Esophagus squamous epithelium (tissue), 5 donors: ENCODE results near the gene TM9SF1. TPM values are rescaled to one million over a fixed set of nuclear protein-coding genes. Genes with fewer than 3 reads are reported as not detected.

ENCODE experiments used
- DNase-seq: peaks from one replicate; lab custom pipeline; 2025; lab: John Stamatoyannopoulos, UW
- H3K27ac ChIP-seq, 4 donors: fragments of 200-600 bp; sonication (generic); one replicate each; pipeline ENCODE4 v1.5.1; 2016 to 2019; ENCODE audit warnings: mild to moderate bottlenecking in 1 of 4
- H3K27me3 ChIP-seq, 4 donors: fragments of 200-600 bp; sonication (generic); 1 replicate in 3 of 4; 2 replicates in 1 of 4; pipeline versions ENCODE4 v1.5.1 to v1.6.0; 2017 to 2021; ENCODE audit warnings: antibody characterized with exemption in 1 of 4
- H3K36me3 ChIP-seq, 3 donors: fragments of 200-600 bp; sonication (generic); one replicate each; pipeline ENCODE4 v1.5.1; 2016 to 2019
- H3K4me1 ChIP-seq, 3 donors: fragments of 200-600 bp; sonication (generic); one replicate each; pipeline ENCODE4 v1.5.1; 2017 to 2019
- H3K4me3 ChIP-seq, 4 donors: fragments of 200-600 bp; sonication (generic); 1 replicate in 3 of 4; 2 replicates in 1 of 4; pipeline ENCODE4 v1.5.1; 2016 to 2019; ENCODE audit warnings: mild to moderate bottlenecking in 2 of 4, moderate library complexity in 1 of 4
- H3K9me3 ChIP-seq, 3 donors: fragments of 200-600 bp; sonication (generic); one replicate each; pipeline ENCODE4 v1.5.1; 2016 to 2019
- CTCF ChIP-seq, 6 experiments: fragments of 450-650 bp in 4 of 6; fragments of 200-600 bp in 2 of 6; sonication (generic) in 2 of 6; IDR thresholded peaks; one replicate each; pipeline ENCODE4 v1.5.1; 2016 to 2019; ENCODE audit warnings: antibody characterized with exemption in 6 of 6, mild to moderate bottlenecking in 4 of 6, moderate library complexity in 4 of 6
- POLR2A ChIP-seq, 4 donors: fragments of 450-650 bp; IDR thresholded peaks; one replicate each; pipeline ENCODE4 v1.6.1; 2017; ENCODE audit warnings: antibody characterized with exemption in 4 of 4, mild to moderate bottlenecking in 4 of 4, moderate library complexity in 3 of 4
- WGBS, 2 donors: methylation state at CpG; one replicate each; pipeline ENCODE4 v1.1.5; 2018; 5-methylcytosine and 5-hydroxymethylcytosine counted together
- intact Hi-C: fragments of 100-400 bp; cut with DNase I; formaldehyde crosslinking; loops from one replicate; pipeline ENCODE4 v1.15.0; 2022
- total RNA-seq, 4 donors: library from RNA; depleted of rRNA; stranded (reverse); fragments of >200 nt; gene quantifications; one replicate each; pipeline ENCODE4 v1.1.0, GENCODE V29; 2016
- donor health status: DM: yes; HTN: yes; CAD: no.

Gene TM9SF1
- 10 to 100 TPM; 36.4 to 51.3 (median 44.6) TPM for total RNA-seq

GRCh38 chr14:24195186-24196070 is at the start of gene TM9SF1:
TM9SF1 (minus strand) TSS chr14:24195441; CDS start chr14:24195019, 422 bp downstream.
- TF ChIP-seq CTCF (IDR thresholded peaks at IDR 0.05) (no peak), POLR2A (IDR thresholded peaks at IDR 0.05) (peak in 2 of 4 donors; percentile 30 to 81)
- DNase-seq = no peak
- Histone ChIP-seq H3K9me3 (no peaks in the 10 kb centered on the region), H3K4me1 (peaks cover 18 to 61% (median 20%) of the 10 kb centered on the region in 3 donors), H3K27me3 (no peaks in the 10 kb centered on the region), H3K27ac (peak within 1 kb of the TSS; percentile 91 to 99 (median 96)), H3K4me3 (peak within 1 kb of the TSS; percentile 72 to 100 (median 88)), H3K36me3 (peaks cover 6 to 46% (median 16%) of the 10 kb centered on the region in 3 donors)
- 1 to 3% methylated on average over 4 to 37 of the region's 89 CpGs for WGBS, 2 donors
- intact Hi-C loops = no loop called here

- H3K9me3 ChIP-seq = no peaks in the 10 kb centered on the region
- peaks cover 10 to 38% (median 12%) of the 10 kb centered on the region in 3 donors for H3K36me3 ChIP-seq
- intact Hi-C loops = loop anchor here (2.0 kb wide), 1 partner anchor 55 kb away; the partner anchor contains the start of genes DHRS1 and NOP9
- peaks cover 14 to 49% (median 28%) of the 10 kb centered on the region in 3 donors for H3K4me1 ChIP-seq
- H3K27me3 ChIP-seq = no peaks in the 10 kb centered on the region
- H3K27ac ChIP-seq = peak overlapping the region; percentile 97 to 99 (median 98)
- no peak for TF ChIP-seq CTCF (IDR thresholded peaks at IDR 0.05)
- no peak for TF ChIP-seq POLR2A (IDR thresholded peaks at IDR 0.05)
- peak overlapping the region; percentile 58 to 76 (median 66) for H3K4me3 ChIP-seq
- no peak for DNase-seq
- 40 to 53% methylated on average over 9 to 10 of the region's 10 CpGs for WGBS, 2 donors
Observed at GRCh38 chr14:24243336-24243836, 48.1 kb upstream of the TM9SF1 start.

DNA sequence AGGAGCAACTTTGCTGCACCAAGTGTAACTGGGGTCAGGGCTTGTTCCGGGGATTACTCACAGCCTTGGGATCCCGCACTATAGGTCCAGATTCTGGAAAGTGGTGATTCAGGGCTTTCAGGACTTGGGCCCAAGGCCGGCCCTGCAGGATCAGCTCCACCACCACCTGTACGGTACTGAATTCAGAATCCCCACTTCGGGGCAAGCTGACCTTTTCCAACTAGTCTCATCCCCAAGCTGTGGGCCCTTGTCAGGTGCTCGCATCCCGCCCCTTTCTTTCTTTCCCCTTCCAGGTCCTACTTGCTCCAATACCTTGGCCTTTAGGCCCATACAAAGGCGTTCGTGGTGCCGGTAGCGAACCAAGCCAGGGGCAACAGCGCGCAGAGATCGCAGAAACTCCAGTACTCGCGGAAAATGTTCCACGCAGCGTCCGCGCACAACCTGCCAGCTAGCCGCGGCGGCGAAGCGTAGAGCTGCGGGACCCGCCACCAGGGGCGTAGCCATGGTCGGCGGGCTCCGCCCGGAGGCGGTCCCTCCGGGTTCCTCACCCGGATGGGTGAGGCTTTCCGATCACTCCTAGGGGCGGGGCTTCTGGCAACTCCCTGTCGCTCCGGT is 46.7 kb upstream of the TM9SF1 start:
- WGBS, 2 donors = 0 to 1% methylated on average over 5 to 7 of the region's 39 CpGs
- H3K4me3 ChIP-seq = peak overlapping the region; percentile 58 to 76 (median 66)
- no peaks in the 10 kb centered on the region for H3K27me3 ChIP-seq
- peak overlapping the region; percentile 97 to 99 (median 98) for H3K27ac ChIP-seq
- TF ChIP-seq CTCF (IDR thresholded peaks at IDR 0.05) = peak; percentile 49 to 91 (median 79)
- TF ChIP-seq POLR2A (IDR thresholded peaks at IDR 0.05) = no peak
- H3K4me1 ChIP-seq = peaks cover 14 to 56% (median 28%) of the 10 kb centered on the region in 3 donors
- H3K36me3 ChIP-seq = peaks cover 10 to 45% (median 22%) of the 10 kb centered on the region in 3 donors
- H3K9me3 ChIP-seq = no peaks in the 10 kb centered on the region
- DNase-seq = peak; percentile 88
- intact Hi-C loops = loop anchor here (2.0 kb wide), 1 partner anchor 57 kb away; the partner anchor contains the start of genes DHRS1 and NOP9

DNA sequence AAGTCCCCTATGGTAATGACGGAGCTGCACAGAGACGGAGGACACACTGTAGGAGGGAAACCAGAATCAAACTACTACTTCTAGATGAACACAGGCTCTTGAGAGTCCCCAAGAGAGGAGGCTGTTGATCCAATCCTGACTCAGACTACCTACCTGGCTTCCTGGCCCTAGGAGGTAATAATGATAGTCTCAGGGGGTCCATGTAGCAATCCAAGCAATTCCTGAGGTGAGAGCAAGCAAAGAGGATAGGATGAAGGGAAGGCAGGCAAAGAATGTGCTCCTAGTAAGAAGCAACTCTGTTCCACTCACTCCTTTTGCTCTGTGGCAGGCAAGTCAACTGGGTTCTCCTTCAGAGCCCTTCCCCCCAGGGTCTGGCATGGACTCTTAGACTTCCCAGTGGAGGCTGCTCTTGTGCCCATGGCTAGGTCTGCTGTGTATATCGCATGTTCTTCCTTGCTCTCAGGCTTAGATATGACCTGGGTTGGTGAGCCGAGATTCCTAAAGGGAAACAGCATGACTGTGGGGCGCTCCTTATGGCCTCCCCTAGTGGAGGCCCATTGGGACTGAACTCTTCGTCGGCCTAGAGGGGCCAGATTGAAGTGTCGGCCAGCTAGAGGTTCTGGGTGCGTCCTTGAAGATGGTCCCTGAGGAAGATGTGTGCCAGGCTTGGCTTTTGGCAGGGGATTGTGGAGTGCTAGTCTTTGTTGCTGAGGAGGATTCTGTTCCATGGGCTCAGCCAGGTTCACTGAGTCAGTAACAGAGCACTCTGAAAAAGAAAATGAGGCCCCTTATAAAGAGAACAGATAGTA is 45.1 kb upstream of the TM9SF1 start:
- WGBS, 2 donors = 80 to 100% methylated on average over 3 to 5 of the region's 9 CpGs
- TF ChIP-seq POLR2A (IDR thresholded peaks at IDR 0.05) = no peak
- TF ChIP-seq CTCF (IDR thresholded peaks at IDR 0.05) = no peak
- H3K4me1 ChIP-seq = peaks cover 14 to 60% (median 28%) of the 10 kb centered on the region in 3 donors
- intact Hi-C loops = no loop called here
- peak overlapping the region in 2 of 4 donors; percentile 69 to 76 for H3K4me3 ChIP-seq
- H3K27me3 ChIP-seq = no peaks in the 10 kb centered on the region
- H3K27ac ChIP-seq = peak overlapping the region; percentile 47 to 99 (median 98)
- H3K9me3 ChIP-seq = no peaks in the 10 kb centered on the region
- no peak for DNase-seq
- H3K36me3 ChIP-seq = peaks cover 10 to 61% (median 26%) of the 10 kb centered on the region in 3 donors
